Measurements from ENCODE around the gene ERGIC1.
"Not testable (repeated sequence)": the region's sequence is repeated elsewhere in the genome, so short reads cannot be mapped to it uniquely, and the experiment has no call there.

Gene ERGIC1

DNA sequence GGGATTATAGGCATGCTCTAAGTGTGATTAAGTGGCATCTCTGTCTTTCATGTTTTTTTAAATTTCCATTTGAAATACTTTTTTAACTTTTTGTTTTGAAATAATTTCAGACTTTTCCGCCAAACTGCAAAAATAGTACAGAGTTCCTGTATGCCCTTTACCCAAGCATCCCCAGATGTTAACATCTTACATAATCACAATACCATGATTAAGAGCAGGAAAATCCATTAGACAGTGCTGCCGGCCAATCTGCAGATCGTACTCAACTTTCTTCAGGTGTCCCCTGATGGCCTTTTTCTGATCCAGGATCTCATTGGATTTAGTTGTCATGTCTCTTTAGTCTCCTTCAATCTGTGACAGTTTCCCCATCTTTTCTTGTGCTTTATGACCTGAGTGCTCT, 49.0 kb downstream of the ERGIC1 start:
- DNase-seq: no peak

DNA sequence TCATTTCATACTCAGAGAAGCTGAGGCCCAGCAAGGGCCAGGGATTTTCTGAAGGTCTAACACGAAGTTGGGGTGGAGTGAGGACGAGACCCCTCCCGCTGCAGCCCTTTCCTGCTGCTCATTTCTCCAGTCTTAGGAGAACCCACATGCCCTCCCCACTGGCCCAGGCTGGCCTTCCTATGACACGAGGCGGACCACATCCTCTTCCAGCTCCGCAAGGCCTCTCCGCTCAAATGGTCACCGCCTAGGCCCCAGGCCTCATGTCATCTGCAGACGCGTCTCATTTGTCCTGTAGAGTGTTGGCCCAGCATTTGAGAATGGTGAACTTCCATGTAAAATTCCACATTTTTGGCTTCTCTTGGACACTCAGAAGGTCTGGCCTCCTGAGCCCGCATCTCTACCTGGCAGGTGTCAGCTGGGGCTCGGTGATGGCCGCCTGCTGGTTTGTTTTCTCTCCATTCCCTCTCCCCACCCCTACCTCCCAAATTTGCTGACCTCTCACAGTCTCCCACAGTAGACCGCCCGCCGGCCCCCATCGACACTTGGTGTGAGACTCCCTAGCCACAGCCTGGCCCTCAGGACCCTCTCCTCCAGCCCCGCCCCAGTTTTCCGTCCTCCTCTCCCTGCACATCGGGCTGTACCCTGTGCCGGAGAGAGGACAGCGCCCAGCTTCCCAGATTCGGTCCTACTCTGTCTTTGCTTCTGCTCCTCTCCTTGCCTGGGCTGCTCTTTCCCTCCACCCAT, 51.7 kb downstream of the ERGIC1 start:
- DNase-seq: no peak

- DNase-seq: no peak
Observed at GRCh38 chr5:172886476-172886875, 52.4 kb downstream of the ERGIC1 start.

- DNase-seq: no peak
Observed at GRCh38 chr5:172886974-172887501, 53.0 kb downstream of the ERGIC1 start.

GRCh38 chr5:172887692-172888091, 53.6 kb downstream of the ERGIC1 start:
- DNase-seq: no peak

DNA sequence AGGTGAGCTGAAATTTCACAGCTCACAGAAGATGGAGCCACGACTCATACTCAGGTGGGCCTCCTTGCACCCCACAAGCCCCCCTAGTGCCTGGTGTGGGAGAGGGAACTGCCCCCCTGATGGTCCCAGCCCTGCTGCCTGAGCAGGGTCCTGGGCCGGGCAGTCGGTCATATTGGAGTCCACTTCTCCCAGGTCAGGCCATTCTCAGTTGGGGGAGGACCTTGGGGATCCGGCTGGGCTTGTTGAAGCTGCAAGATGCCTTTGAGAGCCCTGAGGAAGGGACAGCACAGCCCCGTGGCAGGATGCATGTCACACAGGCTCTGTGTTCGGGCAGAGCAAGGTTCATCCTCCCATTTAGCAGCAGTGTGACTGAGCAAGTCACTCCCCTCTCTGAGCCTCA, 56.6 kb downstream of the ERGIC1 start:
- DNase-seq: no peak

- no peak for DNase-seq
Observed at GRCh38 chr5:172891716-172892421, 57.8 kb downstream of the ERGIC1 start.

- peak in 1 of 2 experiments; percentile 34 for DNase-seq
Observed at GRCh38 chr5:172892713-172893112, 58.7 kb downstream of the ERGIC1 start.

DNA sequence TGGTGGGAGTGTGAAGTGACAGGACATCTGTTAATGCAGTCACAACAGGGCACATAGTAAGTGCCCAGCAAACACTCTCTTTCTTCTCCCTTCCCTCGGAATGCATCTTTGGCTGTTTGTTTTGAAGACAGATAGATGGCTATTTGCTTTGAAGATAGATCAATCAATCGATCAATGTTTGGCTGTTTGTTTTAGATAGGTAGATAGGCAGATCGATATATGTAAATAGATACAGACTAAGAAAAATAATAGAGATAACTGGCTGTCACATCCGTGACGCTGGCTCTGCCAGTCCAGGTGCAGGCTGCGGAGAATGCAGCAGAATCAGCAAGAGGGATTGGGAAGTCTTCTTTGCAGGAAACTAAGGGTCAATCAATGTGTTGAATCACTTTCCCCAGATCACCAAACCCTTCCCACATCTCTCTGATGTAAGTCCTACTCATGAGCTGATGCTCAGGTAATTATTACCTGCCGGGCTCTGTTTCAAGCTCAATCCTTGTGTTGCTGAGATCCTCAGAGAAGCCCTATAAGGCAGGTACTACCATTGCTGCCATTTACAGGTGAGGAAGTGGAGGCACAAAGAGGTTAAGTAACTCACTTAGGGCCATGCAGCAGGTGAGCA, 60.8 kb downstream of the ERGIC1 start:
- no peak for DNase-seq

- DNase-seq: no peak
Observed at GRCh38 chr5:172895549-172895948, 61.5 kb downstream of the ERGIC1 start.

- DNase-seq: no peak
Observed at GRCh38 chr5:172896465-172896864, 62.4 kb downstream of the ERGIC1 start.

- not testable (repeated sequence) for DNase-seq
Observed at GRCh38 chr5:172897067-172897466, 63.0 kb downstream of the ERGIC1 start.

- no peak for DNase-seq
Observed at GRCh38 chr5:172897481-172898217, 63.6 kb downstream of the ERGIC1 start.

DNA sequence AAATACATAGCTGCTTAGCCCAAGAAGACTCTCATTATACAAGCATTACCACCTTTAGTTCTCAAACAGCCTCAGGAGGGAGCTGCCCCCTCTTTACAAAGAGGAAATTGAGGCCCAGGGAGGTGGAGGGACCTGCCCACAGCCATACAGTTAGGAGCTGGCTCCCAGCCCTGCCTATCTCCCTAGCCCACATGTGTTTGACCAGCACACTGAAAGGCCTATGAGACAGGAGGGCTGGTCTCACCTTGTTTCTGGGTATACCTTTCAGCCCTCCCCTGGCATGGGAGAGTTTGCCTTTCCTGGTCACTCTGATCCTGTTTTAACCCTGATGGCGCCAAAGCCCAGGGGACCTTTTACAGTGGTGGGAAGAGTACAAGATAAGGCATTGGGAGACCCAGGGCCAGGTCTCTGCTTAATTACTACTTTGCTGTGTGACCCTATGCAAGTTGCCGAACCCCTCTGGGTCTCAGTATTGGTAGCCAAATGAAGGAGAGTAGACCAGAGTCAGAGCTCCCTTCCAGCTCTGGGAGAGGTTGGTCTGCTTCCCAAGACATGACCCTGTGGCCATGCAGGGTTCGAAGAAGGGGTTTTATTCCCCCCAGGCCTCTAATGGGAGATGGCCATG, 64.3 kb downstream of the ERGIC1 start:
- DNase-seq: no peak

DNA sequence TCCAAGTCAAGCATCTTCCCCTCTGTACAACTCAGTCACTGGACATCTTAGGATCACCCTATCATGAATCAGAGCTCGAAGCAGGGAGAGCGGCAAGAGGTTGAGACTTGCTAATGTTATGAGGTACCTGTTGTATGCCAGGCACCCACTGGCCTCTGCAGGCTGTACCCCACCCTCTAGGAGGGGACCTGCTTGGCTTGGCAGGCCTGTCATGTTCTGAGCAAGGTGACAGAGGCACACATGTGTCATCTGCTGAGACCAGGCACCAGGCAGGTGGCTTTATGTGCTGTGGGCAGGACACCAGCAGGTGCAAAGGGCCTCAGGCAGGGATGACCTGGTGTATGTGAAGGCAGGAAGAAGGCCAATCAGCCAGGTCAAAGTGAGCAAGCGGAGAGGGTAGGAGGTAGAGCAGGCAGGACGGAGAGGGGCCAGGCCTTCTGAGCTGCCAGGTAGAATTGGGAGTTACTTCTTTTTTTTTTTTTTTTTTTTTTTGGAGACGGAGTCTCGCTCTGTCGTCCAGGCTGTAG, 64.9 kb downstream of the ERGIC1 start:
- no peak for DNase-seq

GRCh38 chr5:172899436-172899835, 65.4 kb downstream of the ERGIC1 start:
- no peak for DNase-seq

GRCh38 chr5:172901012-172901780, 67.1 kb downstream of the ERGIC1 start:
- DNase-seq: no peak

- no peak for DNase-seq
Observed at GRCh38 chr5:172901788-172902496, 67.9 kb downstream of the ERGIC1 start.

GRCh38 chr5:172902497-172903472, 68.7 kb downstream of the ERGIC1 start:
- DNase-seq: no peak

GRCh38 chr5:172903790-172904189, 69.7 kb downstream of the ERGIC1 start:
- DNase-seq: no peak

Measured in cerebellar nuclear complex (tissue), 1 donor.